GM21515 (cell line): ENCODE measurements around the gene PLOD3.

Experiments
- ATAC-seq: cut with Tn5 transposase; IDR thresholded peaks from one replicate; pipeline ENCODE4 v1.9.1; 2021; ENCODE audit not compliant: unreplicated experiment

PLOD3 gene

DNA sequence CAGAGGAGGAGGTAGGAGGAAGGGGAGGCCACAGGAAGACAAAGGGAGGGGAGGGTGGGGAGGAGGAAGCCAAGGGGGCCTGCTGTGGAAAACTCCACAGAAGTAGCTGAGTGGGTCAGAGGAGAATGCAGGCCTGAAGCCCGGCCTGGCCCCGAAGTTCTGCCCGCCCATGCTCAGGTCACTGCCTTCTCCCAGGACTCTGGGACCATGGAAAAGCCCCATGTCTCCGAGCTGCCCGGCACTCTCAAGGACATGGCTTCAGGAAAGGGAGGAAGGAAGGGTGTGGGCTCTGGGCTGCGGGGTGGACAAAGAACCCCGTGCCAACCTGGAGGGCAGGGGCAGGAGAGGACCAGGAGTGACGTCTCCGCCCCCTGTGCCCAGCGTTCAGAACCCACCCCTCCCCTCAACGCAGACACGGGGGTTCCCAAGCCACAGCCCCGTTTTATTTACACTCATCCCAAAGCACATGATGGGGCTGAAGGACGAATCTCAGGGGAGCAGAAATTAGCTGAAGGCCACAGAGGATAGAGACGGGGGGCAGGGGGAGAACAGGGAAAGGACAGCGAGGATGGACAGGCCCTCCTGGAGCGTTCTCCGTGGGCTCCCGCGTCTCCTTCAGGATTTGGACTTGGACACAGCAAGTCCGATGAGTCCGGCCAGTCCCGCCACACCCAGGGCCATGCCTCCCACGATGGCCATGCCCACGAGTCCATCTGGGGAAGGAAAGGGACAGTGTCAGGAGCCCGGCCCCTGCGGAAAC, 22.0 kb upstream of the PLOD3 start:
- ATAC-seq = no peak

DNA sequence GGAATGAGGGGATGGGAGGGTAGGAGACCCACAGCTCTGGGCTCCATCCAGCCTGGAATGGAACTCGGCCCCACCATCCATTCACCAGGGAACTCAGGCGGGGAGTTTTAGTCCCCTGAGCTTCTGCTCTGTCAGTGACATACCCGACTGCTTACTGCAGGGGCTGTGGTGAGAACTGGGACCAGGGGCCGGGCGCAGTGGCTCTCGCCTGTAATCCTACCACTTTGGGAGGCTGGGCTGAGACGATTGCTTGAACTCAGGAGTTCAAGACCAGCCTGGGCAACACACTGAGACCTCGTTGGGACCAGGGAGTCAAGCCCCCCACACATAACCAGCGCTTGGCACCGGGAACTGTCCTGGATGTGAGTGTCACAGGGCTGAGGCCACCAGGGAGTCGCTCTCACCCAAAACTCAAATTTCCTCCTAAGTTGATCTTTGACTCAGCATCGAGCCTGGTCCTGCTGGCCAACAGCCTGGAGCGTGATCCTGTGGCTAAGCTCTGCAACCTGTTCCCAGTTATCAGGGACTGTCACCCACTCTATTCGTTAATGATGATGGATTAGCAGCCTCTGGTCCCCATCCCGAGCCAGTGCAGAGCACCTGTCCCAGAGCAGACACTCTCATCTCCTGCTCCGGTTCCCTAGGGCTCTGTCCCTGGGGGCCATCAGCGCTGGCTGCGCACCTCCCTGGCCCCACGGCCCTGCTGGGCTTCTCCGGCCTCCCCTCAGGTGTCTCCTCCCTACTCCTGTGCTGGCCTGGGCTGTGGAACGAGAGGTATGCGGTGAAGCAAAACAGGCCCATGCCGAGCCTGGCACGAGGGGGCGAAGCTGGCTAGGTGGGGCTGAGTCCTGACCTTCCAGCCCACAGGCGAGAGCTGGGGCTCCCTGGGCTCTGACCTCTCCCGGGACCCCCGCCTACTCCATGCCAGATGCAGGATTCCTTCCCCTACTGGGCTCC, 21.1 kb upstream of the PLOD3 start:
- no peak for ATAC-seq

DNA sequence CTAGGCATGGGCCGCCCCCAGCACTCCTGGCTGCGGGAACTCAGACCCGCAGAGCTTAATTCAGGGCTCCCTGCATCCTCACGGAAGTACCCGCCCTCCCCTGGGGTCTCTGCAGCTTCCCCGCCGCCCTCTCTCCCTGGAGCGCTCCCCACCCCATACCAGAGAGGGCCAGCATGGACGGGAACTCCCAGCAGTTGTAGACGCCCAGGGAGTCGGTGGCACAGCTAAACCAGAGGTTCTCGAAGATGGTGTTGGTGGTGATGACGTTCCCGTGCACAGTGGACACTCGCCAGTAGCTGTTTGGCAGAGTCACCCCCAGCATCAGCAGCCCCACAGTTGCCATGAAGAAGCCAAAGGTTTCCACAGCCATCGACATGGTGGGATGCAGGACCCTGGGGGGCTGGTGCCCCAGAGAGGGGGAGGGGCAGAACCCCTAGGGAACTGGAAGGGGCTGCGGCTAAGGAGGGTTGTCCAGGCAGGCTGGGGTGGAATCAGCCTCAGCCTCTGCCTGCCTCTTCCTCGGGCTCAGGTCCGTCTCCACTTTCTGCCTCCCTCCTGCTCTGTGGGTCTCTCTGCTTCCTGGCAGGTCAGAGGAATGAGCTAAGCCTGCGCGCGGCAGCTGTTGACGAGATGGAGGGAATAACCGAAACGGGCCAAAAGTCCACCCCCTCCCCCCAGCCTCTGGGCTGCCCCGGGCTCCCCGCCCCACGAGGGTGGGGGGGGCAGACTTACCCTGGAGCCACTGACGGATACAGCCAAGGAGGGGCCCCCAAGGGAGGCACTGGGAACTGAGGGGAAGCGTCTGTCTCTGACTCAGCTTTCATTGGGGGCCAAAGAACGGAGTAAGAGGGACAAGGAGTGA, 20.1 kb upstream of the PLOD3 start, which contains the start of gene CLDN15:
Gene CLDN15, minus strand, starts transcription at position 597 of the 862 bp plus-strand sequence. Its CDS starts 221 bp downstream, at position 376.
- no peak for ATAC-seq

DNA sequence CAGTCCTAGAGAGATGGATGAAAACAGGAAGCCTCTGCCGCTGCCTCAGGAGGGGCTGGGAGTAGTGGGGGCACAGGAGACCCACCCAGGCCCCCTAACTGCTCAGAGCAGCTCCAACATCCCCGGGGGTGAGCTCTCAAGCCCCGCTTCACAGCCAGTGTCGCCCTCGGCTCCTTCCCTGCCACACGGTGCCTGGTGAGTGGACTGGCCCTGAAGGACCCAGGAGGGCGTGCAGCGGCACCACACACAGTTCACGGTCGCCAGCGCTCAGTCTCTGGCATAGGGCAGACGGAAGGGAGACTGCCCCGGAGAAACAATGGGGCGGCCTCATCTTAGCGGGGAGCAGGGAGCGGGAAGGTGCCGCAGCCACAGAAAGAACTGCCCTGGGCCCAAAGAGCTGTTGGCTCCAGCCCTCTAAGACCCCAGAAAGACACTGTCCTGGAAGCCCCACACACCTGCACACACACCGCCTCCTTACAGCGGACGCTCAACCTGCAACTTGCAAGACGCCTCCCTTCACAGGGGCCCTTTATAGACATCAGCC, 19.0 kb upstream of the PLOD3 start:
- no peak for ATAC-seq

GRCh38 chr7:101235522-101235921, 18.1 kb upstream of the PLOD3 start:
- no peak for ATAC-seq

DNA sequence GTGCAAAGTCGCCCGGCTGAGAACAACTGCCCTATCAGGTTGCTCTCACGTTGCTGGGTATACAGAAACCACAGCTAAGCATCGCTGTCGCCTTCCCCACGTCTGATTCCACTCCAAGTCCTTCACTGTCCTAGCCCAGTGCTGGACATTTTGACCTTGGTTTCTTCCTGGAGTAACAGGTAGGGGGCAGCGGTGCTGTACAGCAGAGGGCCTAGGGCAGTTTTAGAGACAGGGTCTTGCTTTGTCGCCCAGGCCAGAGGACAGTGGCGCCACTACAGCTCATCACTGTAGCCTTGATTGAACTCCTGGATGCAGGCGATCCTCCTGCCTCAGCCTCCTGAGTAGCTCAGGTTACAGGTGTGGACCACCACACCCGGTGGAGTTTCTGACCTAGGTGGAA, 17.7 kb upstream of the PLOD3 start:
- no peak for ATAC-seq

DNA sequence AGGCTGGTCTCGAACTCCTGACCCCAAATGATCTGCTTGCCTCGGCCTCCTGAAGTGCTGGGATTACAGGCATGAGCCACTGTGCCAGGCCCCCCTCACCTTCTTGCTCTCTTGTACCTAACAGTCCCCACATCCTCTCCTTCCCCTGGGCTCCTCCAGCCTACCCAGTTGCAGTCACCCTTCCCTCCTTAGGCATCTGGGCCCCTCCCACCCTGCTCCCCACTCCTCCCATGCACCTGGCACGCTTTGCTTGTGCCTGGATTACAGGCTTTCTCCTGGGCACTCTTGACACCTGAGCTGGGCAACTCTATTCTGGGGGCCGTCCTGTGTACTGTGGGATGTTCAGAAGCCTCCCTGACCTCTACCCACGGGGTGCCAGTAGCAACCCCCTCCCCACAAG, 17.3 kb upstream of the PLOD3 start:
- no peak for ATAC-seq

GRCh38 chr7:101233907-101234547, 16.6 kb upstream of the PLOD3 start:
- ATAC-seq = no peak

- no peak for ATAC-seq
These were observed 14.9 kb upstream of the PLOD3 start for GRCh38 chr7:101232141-101232850.

- no peak for ATAC-seq
These were observed 14.3 kb upstream of the PLOD3 start for GRCh38 chr7:101231644-101232043.

- ATAC-seq = no peak
These were observed 9.3 kb upstream of the PLOD3 start for GRCh38 chr7:101226721-101227120.

DNA sequence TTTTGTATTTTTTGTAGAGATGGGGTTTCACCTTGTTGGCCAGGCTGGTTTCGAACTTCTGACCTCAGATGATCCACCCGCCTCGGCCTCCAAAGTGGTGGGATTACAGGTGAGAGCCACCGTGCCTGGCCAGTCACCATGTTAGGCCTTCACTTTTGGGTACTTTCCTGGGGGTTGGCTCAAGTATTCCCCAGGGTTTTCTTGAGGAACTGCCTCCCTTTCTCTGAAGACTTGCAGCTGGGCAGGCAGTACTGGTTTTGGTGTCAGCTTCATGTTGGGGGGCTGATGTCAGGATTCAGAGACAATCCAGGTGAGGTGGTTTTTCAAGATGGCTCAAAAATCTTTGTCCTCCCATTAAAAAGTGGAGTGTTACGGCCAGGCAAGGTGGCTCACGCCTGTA, 8.3 kb upstream of the PLOD3 start:
- ATAC-seq = no peak

DNA sequence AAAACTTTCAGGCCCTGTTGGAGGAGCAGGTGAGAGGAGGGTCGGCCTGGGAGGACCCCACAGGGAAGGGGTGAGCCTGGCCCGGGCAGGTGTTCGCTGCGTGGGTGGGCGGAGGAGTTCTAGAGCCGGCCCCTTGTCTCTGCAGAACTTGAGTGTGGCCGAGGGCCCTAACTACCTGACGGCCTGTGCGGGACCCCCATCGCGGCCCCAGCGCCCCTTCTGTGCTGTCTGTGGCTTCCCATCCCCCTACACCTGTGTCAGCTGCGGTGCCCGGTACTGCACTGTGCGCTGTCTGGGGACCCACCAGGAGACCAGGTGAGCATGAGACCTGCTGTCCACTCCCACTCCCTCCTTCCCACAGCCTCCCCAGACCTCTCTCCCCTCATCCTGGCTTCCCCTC, 6.1 kb upstream of the PLOD3 start:
- no peak for ATAC-seq

- no peak for ATAC-seq
These were observed 5.0 kb upstream of the PLOD3 start for GRCh38 chr7:101222275-101222830.

GRCh38 chr7:101220295-101220694, 2.9 kb upstream of the PLOD3 start:
- ATAC-seq = no peak

GRCh38 chr7:101218236-101219125, 1.1 kb upstream of the PLOD3 start:
- peak; percentile 0 for ATAC-seq

GRCh38 chr7:101216860-101217387, 457 bp downstream of the PLOD3 start:
- ATAC-seq = peak; percentile 29
